T-helper 1 cell treated with Interleukin-12 subunit alpha and Interleukin-12 subunit beta and Interleukin-4 antibody, amounts not matched to agents 30 ng/mL and 1 ng/mL, for 36 hours (primary cell): ENCODE results near the gene RRP36. TPM values are rescaled to one million over a fixed set of nuclear protein-coding genes. Genes with fewer than 3 reads are reported as not detected.
"Not testable (repeated sequence)": the region's sequence is repeated elsewhere in the genome, so short reads cannot be mapped to it uniquely, and the experiment has no call there.

ENCODE experiments used
- intact Hi-C: fragments of 100-400 bp; cut with micrococcal nuclease; formaldehyde crosslinking; loops from one replicate; pipeline ENCODE4 v1.15.1; 2024
- total RNA-seq: library from RNA; stranded (reverse); gene quantifications from 2 replicates; pipeline ENCODE4 v1.2.3, GENCODE V29; 2022

RRP36 gene
- total RNA-seq, 1 donor from 2014 or later: 81.4 TPM

GRCh38 chr6:43035495-43036194 is 14.2 kb downstream of the RRP36 start:
- intact Hi-C loops: no loop called here

GRCh38 chr6:43036712-43037111 is 15.3 kb downstream of the RRP36 start:
- intact Hi-C loops: no loop called here

GRCh38 chr6:43037197-43037596 is 15.8 kb downstream of the RRP36 start:
- intact Hi-C loops: no loop called here

GRCh38 chr6:43037706-43038105 is 16.3 kb downstream of the RRP36 start:
- intact Hi-C loops: no loop called here

- intact Hi-C loops: no loop called here
These were observed 17.3 kb downstream of the RRP36 start for GRCh38 chr6:43038727-43039126.

GRCh38 chr6:43040542-43041257 is 19.3 kb downstream of the RRP36 start:
- intact Hi-C loops: no loop called here

- intact Hi-C loops: not testable (repeated sequence)
These were observed 20.1 kb downstream of the RRP36 start for GRCh38 chr6:43041475-43041874.

- intact Hi-C loops: no loop called here
These were observed 21.9 kb downstream of the RRP36 start for GRCh38 chr6:43043310-43043709.

GRCh38 chr6:43045371-43045930 is 24.0 kb downstream of the RRP36 start:
- intact Hi-C loops: no loop called here

GRCh38 chr6:43047998-43048397 is 26.6 kb downstream of the RRP36 start:
- intact Hi-C loops: no loop called here

- intact Hi-C loops: loop anchor here (5.0 to 10.0 kb wide), 4 partner anchors 316 to 1194 kb away; partner anchors contain the start of genes HSP90AB1, POLH, XPO5 and ZNF318
These were observed 29.6 kb downstream of the RRP36 start for GRCh38 chr6:43050981-43051380.

GRCh38 chr6:43052225-43052841 is 30.9 kb downstream of the RRP36 start:
- intact Hi-C loops: loop anchor here (5.0 to 10.0 kb wide), 4 partner anchors 315 to 1192 kb away; partner anchors contain the start of genes HSP90AB1, POLH, XPO5 and ZNF318

- intact Hi-C loops: loop anchor here (1.0 to 10.0 kb wide), 13 partner anchors 32 to 1192 kb away; partner anchors contain the start of genes CNPY3, HSP90AB1, KLHDC3 and PEX6
These were observed 31.6 kb downstream of the RRP36 start for GRCh38 chr6:43052842-43053544.

- intact Hi-C loops: loop anchor here (1.0 to 10.0 kb wide), 13 partner anchors 32 to 1191 kb away; partner anchors contain the start of genes CNPY3, HSP90AB1, KLHDC3 and PEX6
These were observed 32.3 kb downstream of the RRP36 start, which contains the start of gene CUL7 for GRCh38 chr6:43053545-43054205. CUL7 (minus strand) TSS chr6:43053851; CDS start chr6:43052788, 1,063 bp downstream.

- intact Hi-C loops: loop anchor here (5.0 to 10.0 kb wide), 4 partner anchors 313 to 1190 kb away; partner anchors contain the start of genes HSP90AB1, POLH, XPO5 and ZNF318
These were observed 33.0 kb downstream of the RRP36 start for GRCh38 chr6:43054206-43054943.

- intact Hi-C loops: loop anchor here (10.0 kb wide), 3 partner anchors 519 to 1189 kb away; partner anchors contain the start of genes HSP90AB1, POLH and XPO5
These were observed 34.5 kb downstream of the RRP36 start for GRCh38 chr6:43055966-43056365.

GRCh38 chr6:43058531-43058930 is 37.1 kb downstream of the RRP36 start:
- intact Hi-C loops: loop anchor here (2.0 to 10.0 kb wide), 5 partner anchors 494 to 1272 kb away; partner anchors contain the start of genes HSP90AB1, POLH, TOMM6 and UBR2

GRCh38 chr6:43059168-43060033 is 38.0 kb downstream of the RRP36 start, which contains the start of the genes KLC4 and MRPL2:
KLC4 (plus strand) TSS chr6:43059631; CDS start chr6:43061336, 1,705 bp downstream.
MRPL2 (minus strand) TSS chr6:43059434; CDS start chr6:43059381, 53 bp downstream.
- intact Hi-C loops: loop anchor here (1.0 to 10.0 kb wide), 21 partner anchors 11 to 1324 kb away; partner anchors contain the start of genes ABCC10, CNPY3, GTPBP2 and HSP90AB1
